Measurements from ENCODE around the gene ACYP1.

GRCh38 chr14:75098212-75098611 lies 34.4 kb upstream of the ACYP1 start:
- no peak for TF ChIP-seq SP1 (IDR thresholded peaks at IDR 0.05)
- TF ChIP-seq SP1 (CRISPR knock-in tag; IDR thresholded peaks at IDR 0.05), result no peak
- TF ChIP-seq, protein P1, sequence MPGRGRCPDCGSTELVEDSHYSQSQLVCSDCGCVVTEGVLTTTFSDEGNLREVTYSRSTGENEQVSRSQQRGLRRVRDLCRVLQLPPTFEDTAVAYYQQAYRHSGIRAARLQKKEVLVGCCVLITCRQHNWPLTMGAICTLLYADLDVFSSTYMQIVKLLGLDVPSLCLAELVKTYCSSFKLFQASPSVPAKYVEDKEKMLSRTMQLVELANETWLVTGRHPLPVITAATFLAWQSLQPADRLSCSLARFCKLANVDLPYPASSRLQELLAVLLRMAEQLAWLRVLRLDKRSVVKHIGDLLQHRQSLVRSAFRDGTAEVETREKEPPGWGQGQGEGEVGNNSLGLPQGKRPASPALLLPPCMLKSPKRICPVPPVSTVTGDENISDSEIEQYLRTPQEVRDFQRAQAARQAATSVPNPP (CRISPR knock-in tag; IDR thresholded peaks at IDR 0.05), result no peak
- no peak for TF ChIP-seq PAWR (CRISPR knock-in tag; IDR thresholded peaks at IDR 0.05; ENCODE audit: borderline replicate concordance)
- no peak for TF ChIP-seq PHB2 (IDR thresholded peaks at IDR 0.05; ENCODE audit: partially characterized antibody)
- no peak for TF ChIP-seq HDAC2 (CRISPR knock-in tag; IDR thresholded peaks at IDR 0.05)
- TF ChIP-seq, protein P2, sequence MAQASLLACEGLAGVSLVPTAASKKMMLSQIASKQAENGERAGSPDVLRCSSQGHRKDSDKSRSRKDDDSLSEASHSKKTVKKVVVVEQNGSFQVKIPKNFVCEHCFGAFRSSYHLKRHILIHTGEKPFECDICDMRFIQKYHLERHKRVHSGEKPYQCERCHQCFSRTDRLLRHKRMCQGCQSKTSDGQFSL (CRISPR knock-in tag; IDR thresholded peaks at IDR 0.05), result no peak
- TF ChIP-seq ATM (IDR thresholded peaks at IDR 0.05; ENCODE audit: borderline replicate concordance), result no peak
- no peak for TF ChIP-seq SIN3A (IDR thresholded peaks at IDR 0.05; ENCODE audit: borderline replicate concordance, low read depth, low read length)

All from HepG2 (cell line).